ENCODE results near the gene UNC45A.

DNA sequence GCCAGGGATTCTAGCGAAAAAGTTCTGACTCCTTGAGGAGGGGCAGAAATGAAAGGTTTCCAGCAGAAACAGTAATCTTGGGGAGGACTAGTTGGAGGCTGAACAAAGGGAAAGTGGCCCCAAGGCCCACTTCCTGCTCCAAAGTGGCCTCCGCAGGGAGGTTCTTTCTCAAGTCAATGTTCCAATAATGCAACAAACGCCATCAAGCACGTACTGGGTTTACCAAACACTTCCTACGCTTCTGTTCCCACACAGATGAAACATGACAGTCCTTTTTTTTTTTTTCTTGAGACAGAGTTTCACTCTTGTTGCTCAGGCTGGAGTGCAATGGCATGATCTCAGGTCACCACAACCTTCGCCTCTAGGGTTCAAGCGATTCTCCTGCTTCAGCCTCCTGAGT lies 10.0 kb downstream of the UNC45A start:
- no peak for TF ChIP-seq CTCF (IDR thresholded peaks at IDR 0.05)
- no peak for TF ChIP-seq POLR2A (IDR thresholded peaks at IDR 0.05)
